Transverse colon (tissue), 3 donors: ENCODE data around the gene ZNF688.

Experiments used
- EP300 ChIP-seq: sonication (generic); formaldehyde crosslinking; IDR thresholded peaks from one replicate; pipeline ENCODE4 v1.6.1; 2017; ENCODE audit warnings: antibody characterized with exemption, low read depth
- TF ChIP-seq, protein P1 (sequence below), 5 experiments: fragments of 200-600 bp in 3 of 5; fragments of 450-650 bp in 2 of 5; sonication (generic) in 3 of 5; IDR thresholded peaks; 1 replicate in 2 of 5; 2 replicates in 3 of 5; pipeline ENCODE4 v1.5.1; 2016 to 2017; ENCODE audit warnings: antibody characterized with exemption in 5 of 5, inconsistent platforms in 3 of 5, mild to moderate bottlenecking in 2 of 5, moderate library complexity in 1 of 5

DNA sequence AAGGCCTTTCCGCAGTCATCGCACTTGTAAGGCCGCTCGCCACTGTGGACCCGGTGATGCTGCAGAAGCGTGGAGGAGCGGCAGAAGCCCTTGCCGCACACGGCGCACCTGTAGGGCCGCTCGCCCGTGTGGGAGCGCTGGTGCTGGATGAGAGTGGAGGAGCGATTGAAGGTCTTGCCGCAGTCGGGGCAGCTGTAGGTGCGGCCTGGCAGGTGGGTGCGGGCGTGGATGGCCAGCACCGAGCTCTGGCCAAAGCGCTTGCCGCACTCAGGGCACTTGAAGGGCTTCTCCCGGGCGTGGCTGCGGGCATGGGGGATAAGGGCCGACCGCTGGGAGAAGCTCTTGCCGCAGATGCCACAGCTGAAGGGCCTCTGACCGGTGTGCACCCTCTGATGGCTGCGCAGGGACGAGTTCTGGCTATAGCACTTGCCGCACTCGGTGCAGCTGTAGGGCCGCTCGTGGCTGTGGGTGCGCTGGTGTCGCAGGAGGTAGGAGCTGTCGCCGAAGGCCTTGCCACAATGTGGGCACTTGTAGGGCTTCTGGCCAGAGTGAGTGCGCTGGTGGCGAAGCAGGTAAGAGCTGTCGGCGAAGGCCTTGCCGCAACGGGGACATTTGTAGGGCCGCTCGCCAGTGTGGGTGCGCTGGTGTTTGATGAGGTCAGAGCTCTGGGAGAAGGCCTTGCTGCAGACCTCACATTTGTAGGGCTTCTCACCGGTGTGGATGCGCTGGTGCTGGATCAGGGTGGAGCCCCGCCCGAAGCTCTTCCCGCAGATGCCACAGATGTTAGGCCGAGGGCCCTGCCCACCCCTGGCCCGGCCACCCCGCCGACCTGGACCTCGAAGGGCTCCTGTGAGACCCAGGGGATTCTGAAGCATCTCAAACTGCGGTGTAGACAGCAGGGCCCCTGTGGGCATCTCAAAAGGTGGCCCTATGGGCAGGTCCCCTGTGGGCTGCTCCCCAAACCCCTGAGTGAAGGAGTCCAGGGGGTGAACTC, 46.6 kb downstream of the ZNF688 start:
- TF ChIP-seq, protein P1, sequence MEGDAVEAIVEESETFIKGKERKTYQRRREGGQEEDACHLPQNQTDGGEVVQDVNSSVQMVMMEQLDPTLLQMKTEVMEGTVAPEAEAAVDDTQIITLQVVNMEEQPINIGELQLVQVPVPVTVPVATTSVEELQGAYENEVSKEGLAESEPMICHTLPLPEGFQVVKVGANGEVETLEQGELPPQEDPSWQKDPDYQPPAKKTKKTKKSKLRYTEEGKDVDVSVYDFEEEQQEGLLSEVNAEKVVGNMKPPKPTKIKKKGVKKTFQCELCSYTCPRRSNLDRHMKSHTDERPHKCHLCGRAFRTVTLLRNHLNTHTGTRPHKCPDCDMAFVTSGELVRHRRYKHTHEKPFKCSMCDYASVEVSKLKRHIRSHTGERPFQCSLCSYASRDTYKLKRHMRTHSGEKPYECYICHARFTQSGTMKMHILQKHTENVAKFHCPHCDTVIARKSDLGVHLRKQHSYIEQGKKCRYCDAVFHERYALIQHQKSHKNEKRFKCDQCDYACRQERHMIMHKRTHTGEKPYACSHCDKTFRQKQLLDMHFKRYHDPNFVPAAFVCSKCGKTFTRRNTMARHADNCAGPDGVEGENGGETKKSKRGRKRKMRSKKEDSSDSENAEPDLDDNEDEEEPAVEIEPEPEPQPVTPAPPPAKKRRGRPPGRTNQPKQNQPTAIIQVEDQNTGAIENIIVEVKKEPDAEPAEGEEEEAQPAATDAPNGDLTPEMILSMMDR (IDR thresholded peaks at IDR 0.05) = no peak
- no peak for TF ChIP-seq EP300
